Epithelial cell of proximal tubule (primary cell): ENCODE data around the gene DBN1. TPM values are rescaled to one million over a fixed set of nuclear protein-coding genes. Genes with fewer than 3 reads are reported as not detected.

Experiments
- DNase-seq: peaks from one replicate; pipeline ENCODE4 v3.0.0-alpha.2; 2011; ENCODE audit warnings: low read depth
- H3K4me3 ChIP-seq: 2 replicates; pipeline ENCODE4 v1.5.1; 2011; ENCODE audit warnings: low read depth, mild to moderate bottlenecking, low read length
- total RNA-seq: library from RNA; depleted of rRNA; stranded (reverse); fragments of >200 nt; gene quantifications from 2 replicates; pipeline ENCODE4 v1.2.3, GENCODE V29; 2015
- TF ChIP-seq, protein P1 (sequence below): conservative IDR thresholded peaks from 2 replicates; pipeline ENCODE4 v1.5.1; 2012; ENCODE audit warnings: low read depth, mild to moderate bottlenecking, low read length

DBN1 gene
- total RNA-seq, 1 donor from 2014 or later = 471 TPM

DNA sequence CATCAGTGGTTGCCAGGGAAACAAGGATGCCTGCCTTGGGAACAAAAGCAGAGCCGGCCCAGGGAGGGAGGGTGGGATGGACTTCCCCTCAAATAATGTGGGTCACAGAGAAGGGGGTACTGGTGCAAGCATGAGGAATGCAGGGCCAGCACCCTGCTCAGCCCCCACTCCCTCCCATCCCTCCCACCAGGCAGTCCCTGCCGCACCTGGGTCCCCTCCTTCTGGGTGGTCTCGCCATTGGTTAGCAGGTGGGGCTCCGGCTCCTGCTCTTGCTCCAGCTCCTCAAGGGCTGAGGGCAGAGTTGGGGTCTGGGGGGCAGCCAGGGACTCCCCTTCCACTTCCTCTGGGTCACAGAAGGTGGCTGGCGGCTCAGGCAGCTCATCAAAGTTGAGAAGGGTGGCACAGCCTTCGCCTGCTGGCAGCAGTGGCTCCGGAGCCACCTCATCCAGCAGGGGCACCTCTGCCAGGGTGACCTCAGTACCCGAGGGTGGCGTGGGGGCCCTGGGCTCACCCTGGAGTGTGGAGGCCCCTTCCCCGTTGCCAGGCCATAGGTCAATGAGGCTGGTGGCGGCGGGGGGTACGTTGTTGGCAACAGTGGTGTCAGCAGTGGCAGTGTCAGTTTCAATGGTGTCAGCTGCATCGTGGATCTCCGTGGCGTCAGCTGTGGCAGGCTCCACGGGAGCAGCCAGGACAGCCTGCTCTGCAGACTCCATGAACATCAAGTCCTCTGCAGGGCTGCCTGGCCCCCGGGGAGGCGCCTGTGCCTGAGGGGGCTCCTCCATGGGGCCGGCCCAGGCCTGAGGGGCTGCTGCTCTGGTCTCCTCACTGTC lies 15.4 kb downstream of the DBN1 start:
- DNase-seq = no peak
- H3K4me3 ChIP-seq = no peak overlapping the region
- TF ChIP-seq, protein P1, sequence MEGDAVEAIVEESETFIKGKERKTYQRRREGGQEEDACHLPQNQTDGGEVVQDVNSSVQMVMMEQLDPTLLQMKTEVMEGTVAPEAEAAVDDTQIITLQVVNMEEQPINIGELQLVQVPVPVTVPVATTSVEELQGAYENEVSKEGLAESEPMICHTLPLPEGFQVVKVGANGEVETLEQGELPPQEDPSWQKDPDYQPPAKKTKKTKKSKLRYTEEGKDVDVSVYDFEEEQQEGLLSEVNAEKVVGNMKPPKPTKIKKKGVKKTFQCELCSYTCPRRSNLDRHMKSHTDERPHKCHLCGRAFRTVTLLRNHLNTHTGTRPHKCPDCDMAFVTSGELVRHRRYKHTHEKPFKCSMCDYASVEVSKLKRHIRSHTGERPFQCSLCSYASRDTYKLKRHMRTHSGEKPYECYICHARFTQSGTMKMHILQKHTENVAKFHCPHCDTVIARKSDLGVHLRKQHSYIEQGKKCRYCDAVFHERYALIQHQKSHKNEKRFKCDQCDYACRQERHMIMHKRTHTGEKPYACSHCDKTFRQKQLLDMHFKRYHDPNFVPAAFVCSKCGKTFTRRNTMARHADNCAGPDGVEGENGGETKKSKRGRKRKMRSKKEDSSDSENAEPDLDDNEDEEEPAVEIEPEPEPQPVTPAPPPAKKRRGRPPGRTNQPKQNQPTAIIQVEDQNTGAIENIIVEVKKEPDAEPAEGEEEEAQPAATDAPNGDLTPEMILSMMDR = no peak

DNA sequence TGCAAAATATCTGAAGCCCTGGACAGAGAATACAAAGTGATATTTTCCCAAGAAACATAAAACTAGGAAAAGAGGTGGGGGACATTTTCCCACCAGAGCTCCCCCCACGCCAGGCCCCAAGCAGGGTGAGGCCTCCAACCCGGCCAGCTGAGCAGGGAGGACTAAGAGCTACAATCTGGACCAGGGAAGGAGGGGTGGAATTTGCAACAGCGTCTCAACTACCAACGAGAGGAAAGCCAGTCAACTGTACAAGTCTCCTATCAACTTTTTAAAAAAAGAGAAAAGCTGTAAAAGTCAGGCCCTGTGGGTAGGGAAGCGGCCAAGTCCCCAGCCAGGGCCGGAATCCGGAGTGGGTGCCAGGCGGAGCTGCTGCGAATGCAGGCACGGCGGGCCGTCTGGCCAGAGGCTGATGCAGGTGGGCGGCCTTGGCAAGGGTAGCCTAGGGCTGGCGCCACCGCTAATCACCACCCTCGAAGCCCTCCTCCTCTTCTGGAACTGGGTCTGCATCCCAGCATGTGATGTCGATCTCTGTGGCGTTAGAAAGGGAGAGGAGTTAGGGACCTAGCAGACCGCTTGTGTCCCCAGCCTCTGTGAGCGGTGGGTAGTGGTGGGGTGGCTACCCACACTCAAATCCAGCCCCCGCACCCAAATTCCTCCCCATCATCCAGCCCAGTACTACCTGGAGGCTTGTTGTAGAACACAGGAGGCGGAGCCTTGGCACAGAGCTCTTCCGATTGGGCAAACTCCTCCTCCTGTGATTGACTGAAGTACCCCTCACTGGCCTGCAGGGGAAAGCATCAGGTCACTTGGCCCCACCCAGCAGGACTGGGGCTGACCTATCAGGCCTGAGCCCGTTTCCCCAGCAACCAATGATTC lies 16.2 kb downstream of the DBN1 start:
- no peak overlapping the region for H3K4me3 ChIP-seq
- peak; percentile 75 for DNase-seq
- TF ChIP-seq, protein P1 = peak; percentile 59

DNA sequence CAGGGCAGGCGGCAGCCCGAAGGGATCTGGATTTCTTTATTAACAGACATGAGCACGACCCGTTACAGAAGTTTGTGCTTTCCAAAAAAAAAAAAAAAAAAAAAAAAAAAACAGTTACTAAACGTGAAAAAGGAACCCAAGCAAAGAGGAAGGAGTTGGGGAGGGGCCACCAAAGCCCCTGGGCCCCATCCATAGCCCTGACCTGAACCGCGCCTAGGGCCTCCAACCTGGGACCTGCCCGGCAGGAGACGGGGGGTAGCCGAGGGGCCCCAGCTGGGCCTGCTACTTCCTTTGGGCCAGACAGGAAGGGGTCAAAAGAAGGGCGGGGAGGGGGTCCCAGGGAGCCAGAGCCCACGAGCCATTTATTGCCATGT lies 16.9 kb downstream of the DBN1 start:
- H3K4me3 ChIP-seq = no peak overlapping the region
- TF ChIP-seq, protein P1 = no peak
- no peak for DNase-seq

DNA sequence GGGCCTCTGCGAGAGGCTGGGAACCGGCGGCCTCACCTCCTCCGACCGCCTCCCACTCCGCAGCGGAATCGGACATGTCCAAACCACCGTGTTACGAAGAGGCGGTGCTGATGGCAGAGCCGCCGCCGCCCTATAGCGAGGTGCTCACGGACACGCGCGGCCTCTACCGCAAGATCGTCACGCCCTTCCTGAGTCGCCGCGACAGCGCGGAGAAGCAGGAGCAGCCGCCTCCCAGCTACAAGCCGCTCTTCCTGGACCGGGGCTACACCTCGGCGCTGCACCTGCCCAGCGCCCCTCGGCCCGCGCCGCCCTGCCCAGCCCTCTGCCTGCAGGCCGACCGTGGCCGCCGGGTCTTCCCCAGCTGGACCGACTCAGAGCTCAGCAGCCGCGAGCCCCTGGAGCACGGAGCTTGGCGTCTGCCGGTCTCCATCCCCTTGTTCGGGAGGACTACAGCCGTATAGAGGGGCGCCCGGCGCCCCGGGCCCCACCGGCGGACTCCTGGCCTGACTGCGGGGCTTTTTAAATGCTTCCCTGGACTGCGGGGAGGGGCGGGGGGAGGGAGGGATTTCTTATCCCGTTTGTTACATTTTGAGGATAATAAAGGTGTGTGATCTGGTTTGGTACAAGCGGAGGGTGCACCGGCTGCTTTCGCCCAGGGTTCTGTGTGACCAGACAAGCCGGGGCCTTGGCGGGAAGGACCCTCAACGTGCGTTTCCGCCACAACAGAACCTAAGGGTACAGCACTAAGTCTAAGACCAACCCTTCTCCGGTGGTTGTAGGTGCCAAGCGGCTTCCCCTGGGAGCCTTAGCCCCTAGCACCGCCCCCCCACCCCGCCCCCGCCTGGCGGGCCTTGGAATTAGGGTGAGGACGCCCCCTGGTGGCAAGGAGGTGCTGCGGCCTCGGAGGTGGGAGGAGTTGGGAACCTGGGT lies 17.5 kb downstream of the DBN1 start:
- TF ChIP-seq, protein P1 = peak; percentile 90
- peak; percentile 38 for DNase-seq
- H3K4me3 ChIP-seq = peak overlapping the region; percentile 69

DNA sequence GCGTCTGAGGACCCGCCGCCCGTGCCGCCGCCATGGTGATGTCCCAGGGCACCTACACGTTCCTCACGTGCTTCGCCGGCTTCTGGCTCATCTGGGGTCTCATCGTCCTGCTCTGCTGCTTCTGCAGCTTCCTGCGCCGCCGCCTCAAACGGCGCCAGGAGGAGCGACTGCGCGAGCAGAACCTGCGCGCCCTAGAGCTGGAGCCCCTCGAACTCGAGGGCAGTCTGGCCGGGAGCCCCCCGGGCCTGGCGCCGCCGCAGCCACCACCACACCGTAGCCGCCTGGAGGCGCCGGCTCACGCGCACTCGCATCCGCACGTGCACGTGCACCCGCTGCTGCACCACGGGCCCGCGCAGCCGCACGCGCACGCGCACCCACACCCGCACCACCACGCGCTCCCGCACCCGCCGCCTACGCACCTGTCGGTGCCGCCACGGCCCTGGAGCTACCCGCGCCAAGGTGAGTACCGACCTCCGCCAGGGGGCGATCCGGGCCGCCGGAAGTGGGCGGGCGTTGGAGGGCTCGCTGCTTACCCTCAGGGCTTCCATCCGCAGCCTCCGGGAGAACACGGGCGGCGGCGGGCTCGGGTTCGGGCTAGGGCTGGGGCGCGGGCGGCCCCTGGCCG lies 18.3 kb downstream of the DBN1 start:
- TF ChIP-seq, protein P1 = peak; percentile 60
- no peak for DNase-seq

More for the DNA sequence above, 18.3 kb downstream of the DBN1 start:
- peak overlapping the region; percentile 69 for H3K4me3 ChIP-seq
